Activated CD4-positive, alpha-beta T cell treated with anti-CD3 and anti-CD28 coated beads for 48 hours (primary cell): ENCODE results near the gene MRTFB.
A peak's percentile ranks its signal among the peaks of the same experiment; 100 is the strongest.
"Not testable (repeated sequence)": the region's sequence is repeated elsewhere in the genome, so short reads cannot be mapped to it uniquely, and the experiment has no call there.

Experiments
- DNase-seq: peaks from one replicate; pipeline ENCODE4 v3.0.0-alpha.2; 2020

MRTFB gene

DNA sequence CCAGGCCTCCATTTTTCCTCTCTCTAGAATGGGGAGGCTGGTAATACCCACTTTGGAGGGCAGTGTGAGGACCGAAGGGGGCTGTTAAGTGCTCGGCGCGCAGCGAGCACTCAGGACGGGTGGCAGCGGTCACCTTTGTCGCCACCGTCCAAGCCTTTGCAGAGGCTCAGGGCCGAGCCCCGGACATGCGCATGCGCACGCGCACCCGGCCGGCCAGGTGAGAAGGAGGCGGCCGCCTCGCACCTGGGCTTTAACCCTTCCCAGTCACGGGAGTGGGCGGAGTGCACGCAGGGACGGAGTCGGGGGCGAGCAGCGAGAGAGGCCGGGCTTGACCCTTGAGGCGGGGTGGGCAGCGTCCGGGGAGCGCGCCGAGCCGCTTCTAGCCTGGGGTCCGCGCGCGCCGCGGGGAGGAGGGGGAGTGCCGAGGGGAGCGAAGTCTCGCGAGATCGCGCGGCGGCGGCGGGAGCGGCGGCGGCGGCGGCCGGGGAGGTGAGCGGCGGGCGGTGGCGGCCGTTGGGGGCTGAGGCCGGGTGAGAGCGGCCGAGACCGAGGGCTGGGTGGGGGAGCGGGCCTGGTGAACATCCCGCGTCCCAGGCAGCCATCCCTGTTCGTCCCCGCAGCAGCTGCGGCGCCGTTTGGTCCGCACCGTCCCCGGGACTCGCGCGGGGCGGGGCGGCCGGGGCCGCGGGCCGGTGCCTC lies at the start of gene MRTFB:
Gene MRTFB, plus strand, starts transcription at position 443 of the 699 bp plus-strand sequence. CDS start 69,288 bp downstream, outside the sequence.
- peak; percentile 84 for DNase-seq

DNA sequence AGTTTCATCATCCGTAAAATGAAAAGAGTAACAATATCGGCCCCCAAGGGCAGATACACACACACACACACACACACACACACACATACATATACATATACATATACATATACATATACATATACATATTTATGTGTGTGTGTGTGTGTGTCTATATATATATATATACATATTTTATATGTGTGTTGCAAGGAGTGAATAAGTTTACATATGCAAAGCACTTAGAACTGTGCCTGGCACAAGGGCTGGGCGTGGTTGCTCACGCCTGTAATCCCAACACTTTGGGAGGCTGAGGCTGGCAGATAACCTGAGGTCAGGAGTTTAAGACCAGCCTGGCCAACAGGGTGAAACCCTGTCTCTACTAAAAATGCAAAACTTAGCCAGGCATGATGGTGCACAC lies 47.6 kb upstream of the MRTFB start:
- not testable (repeated sequence) for DNase-seq

DNA sequence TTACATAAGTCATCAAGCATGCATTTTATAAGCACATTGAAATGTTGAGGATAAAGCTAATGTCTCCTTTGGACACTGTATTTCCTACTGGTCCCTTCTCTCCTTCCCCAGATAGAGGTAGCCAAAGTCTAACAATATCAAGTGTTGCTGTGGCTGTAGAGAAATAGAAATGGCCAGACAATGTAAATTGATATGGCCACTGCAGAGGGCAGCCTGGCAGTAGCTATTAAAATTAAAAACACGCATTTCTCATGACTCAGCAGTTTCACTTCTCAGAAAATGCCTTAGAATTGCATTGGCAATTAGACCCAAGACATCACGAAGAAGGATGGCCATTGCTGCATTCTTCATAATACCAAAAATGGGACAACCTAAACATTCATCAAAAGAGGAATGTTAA lies 46.8 kb upstream of the MRTFB start:
- no peak for DNase-seq

GRCh38 chr16:14026572-14027285 lies 44.4 kb upstream of the MRTFB start:
- DNase-seq, result no peak

- no peak for DNase-seq
These were observed 42.9 kb upstream of the MRTFB start for GRCh38 chr16:14028202-14028601.

- no peak for DNase-seq
These were observed 41.5 kb upstream of the MRTFB start for GRCh38 chr16:14029658-14030057.

- DNase-seq, result no peak
These were observed 36.0 kb upstream of the MRTFB start for GRCh38 chr16:14035092-14035491.

DNA sequence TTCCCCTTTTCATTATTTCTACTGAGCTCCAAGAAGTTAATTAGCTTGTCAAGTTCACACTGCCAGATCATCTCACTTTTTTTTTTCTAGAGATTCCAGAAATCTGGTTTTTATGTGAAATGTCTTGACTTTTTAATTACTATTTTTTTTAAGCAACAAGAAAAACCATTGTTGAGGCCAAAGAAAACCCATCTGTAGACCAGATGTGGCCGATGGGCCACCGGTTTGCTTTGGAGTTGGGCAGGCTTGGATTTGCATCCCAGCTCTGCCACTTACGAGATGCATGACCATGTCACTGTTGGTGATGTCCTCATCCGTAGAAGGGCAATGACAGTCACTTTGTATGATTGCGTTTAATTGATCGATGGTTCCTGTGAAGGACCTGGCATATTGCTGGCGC lies 34.2 kb upstream of the MRTFB start:
- DNase-seq, result no peak

GRCh38 chr16:14037960-14038359 lies 33.2 kb upstream of the MRTFB start:
- no peak for DNase-seq

DNA sequence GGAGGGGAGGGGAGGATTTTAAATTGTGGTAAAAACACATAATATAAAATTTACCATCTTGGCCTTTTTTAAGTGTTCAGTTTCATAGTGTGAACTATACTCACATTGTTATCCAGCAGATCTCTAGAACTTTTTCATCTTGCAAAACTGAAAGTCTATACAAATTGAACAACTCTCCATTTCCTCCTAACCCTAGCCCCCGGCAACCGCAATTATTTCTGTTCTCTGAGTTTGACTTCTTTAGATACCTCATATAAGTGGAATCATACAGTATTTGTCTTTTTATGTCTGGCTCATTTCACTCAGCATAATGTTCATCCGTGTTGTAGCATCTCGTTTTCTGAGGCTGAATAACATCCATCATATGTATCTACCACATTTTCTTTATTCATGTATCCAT lies 30.0 kb upstream of the MRTFB start:
- peak; percentile 12 for DNase-seq

GRCh38 chr16:14042706-14043105 lies 28.4 kb upstream of the MRTFB start:
- DNase-seq, result no peak

DNA sequence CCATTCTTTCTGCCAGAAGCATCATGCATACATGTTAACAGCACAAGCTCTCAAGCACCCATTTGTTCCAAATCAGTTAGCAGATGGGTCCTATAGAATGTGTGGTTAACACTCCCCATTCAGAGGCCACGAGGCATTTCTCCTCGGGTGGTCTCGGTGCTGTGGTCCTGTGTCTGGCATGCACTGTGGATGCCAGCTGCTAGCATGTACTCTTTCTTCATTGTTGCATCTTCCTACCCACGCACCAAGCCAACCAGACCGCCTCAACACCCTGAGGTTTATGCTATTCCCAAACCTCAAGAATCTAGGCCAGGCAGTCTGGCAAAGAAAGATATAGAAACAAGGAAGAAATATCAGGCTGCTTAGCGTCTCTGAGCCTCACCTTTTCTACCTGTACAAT lies 27.8 kb upstream of the MRTFB start:
- DNase-seq, result no peak

DNA sequence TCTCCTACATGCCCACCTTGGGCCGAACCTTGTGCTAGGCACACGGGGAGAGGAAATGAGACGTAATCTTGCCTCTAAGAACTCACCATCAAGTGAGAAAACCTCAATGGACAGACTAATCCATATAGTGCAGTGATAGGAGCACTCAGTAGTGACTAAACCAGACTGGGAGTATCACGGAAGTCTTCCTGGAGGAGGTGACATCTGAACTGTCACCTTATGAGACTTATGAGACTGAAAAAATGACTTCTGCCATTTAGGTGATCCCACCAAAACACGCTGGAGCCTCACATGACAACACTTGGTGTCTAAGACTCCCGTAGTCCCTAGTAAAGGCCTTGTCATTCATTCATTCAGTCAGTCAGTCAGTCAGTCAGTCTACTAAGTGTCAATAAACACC lies 27.3 kb upstream of the MRTFB start:
- no peak for DNase-seq

GRCh38 chr16:14047121-14047859 lies 23.8 kb upstream of the MRTFB start:
- DNase-seq, result not testable (repeated sequence)

DNA sequence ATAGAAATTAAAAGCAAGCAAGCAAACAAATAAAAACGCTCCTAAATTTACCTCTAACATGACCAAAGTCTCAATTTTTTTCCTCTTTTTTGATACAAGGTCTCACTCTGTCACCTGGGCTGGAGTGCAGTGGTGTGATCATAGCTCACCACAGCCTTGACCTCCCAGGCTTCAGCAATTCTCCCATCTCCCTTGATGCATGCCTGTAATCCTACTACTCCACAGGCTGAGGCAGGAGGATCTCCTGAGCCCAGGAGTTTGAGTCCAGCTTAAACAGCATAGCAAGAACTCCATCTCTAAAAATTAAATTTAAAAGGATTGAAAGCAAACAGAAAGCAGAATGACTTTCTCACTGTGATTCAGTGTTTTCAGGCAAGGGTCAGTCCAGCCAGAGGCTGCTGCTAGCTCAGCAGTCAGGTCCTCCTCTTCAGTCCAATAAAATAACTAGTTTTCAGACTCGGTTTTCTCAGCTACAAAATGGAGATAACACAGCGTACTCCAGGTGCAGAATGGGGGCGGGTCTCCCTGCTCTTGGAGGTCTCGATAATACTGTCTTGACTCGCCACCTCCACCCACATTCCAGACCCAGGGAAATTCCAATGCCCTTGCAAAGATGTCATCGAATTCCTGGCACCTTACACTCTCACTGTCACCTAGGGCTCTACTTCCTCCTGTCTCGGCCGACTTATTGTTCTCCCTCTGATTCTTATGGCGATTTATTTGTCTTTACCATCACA lies 20.7 kb upstream of the MRTFB start:
- no peak for DNase-seq

DNA sequence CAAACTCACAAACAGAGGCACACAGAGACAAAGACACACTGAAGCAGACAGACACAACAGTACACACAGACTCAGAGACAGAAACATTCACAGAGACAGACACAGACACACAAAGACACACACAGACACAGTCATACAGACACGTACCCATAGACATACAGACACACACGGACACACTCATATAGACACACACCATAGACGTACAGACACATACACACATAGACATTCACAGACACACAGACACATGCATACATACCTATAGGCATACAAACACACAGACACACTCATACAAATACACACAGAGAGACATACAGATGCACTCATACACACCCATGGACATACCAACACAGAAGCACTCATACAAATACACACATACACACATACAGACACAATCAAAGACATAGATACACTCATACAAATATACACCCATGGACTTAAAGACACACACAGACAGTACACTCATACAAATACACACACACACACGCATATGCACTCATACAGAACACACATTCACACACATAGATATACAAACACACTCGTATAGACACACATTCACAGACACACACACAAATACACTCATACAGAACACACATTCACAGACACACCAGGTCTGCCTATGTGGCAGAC lies 19.9 kb upstream of the MRTFB start:
- no peak for DNase-seq

GRCh38 chr16:14056970-14057369 lies 14.1 kb upstream of the MRTFB start:
- no peak for DNase-seq

DNA sequence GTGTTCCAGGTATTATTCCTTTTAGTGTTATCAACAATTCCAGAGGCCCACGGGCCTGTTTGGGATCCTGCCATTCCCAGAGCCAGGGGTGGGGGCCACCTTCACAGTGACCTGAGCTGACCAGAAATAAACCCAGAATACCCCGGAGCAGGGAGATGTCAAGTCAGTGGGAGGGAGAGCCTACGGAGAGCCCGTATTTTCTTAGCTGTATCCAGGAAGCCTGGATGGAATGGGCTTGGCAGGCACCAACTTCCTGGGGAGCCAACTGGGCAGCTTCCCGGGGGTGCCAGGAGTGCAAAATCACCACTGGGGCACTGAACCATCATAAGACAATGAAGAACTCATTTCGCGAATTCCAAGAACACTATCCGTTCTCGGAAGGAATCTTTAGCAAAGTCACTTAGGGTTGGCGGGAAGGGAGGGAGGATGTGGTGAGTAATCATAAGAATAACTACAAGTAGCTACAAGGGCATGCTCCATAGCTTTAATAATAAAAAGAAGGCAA lies 13.2 kb upstream of the MRTFB start:
- no peak for DNase-seq

DNA sequence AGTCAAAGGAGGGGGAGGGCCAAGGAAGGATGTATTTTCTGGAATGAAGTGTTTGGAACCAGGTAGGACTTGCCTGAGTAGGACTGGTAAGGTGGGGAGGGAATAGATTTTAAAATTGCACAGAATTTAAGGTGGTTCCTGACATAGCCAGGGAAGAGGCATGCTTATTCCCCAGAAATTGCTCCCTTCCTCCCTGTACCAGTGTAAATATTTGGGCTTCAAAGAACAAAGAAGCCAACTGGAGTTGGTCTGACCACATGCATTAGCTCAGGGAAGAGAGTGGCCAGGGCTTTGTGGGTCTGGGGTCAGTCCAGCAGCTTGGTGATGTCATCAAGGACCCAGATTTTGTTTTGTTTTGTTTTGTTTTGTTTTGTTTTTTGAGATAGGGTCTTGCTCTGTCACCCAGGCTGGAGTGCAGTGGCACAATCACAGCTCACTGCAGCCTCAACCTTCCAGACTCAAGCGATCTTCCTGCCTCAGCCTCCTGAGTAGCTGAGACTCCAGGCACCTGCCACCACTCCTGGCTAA lies 9.3 kb upstream of the MRTFB start:
- no peak for DNase-seq

GRCh38 chr16:14062261-14062660 lies 8.9 kb upstream of the MRTFB start:
- no peak for DNase-seq

GRCh38 chr16:14063618-14064581 lies 7.2 kb upstream of the MRTFB start:
- DNase-seq, result no peak
